Adrenal gland (tissue), 12 donors: ENCODE data around the gene DCAF17. TPM values are rescaled to one million over a fixed set of nuclear protein-coding genes. Genes with fewer than 3 reads are reported as not detected.

Experiments
- DNase-seq, 7 donors: peaks; one replicate each; pipeline ENCODE4 v3.0.0-alpha.2; 2019 to 2020
- H3K27ac ChIP-seq, 5 donors: fragments of 200-600 bp; sonication (generic) in 4 of 5; 1 replicate in 3 of 5; 2 replicates in 2 of 5; pipeline versions ENCODE4 v1.5.1 to v1.8.0; 2016 to 2020; ENCODE audit warnings: mild to moderate bottlenecking in 1 of 5
- H3K27me3 ChIP-seq: fragments of 200-600 bp; 2 replicates; pipeline ENCODE4 v1.8.0; 2021
- H3K36me3 ChIP-seq, 2 donors: fragments of 200-600 bp; replicated peaks in 1 of 2; 1 replicate in 1 of 2; 2 replicates in 1 of 2; pipeline versions ENCODE4 v1.5.1 to v1.8.0; 2018 to 2022
- H3K4me1 ChIP-seq, 2 donors: fragments of 200-600 bp; replicated peaks in 1 of 2; 1 replicate in 1 of 2; 2 replicates in 1 of 2; pipeline versions ENCODE4 v1.5.1 to v1.8.0; 2018 to 2021
- H3K4me3 ChIP-seq, 4 donors: fragments of 200-600 bp; sonication (generic) in 3 of 4; one replicate each; pipeline ENCODE4 v1.5.1; 2016 to 2018
- H3K9me3 ChIP-seq, 3 donors: fragments of 200-600 bp; sonication (generic) in 1 of 3; replicated peaks in 1 of 3; 1 replicate in 2 of 3; 2 replicates in 1 of 3; pipeline versions ENCODE4 v1.5.1 to v1.8.0; 2016 to 2021
- POLR2A ChIP-seq, 2 donors: fragments of 450-650 bp; IDR thresholded peaks; one replicate each; pipeline ENCODE4 v1.6.1; 2017; ENCODE audit warnings: antibody characterized with exemption in 2 of 2, mild to moderate bottlenecking in 2 of 2, moderate library complexity in 1 of 2
- WGBS, 4 donors: extraction: QIAGEN DNeasy Blood & Tissue Kit in 2 of 4; methylation state at CpG; one replicate each; pipeline versions ENCODE4 v1.1.5 to v1.1.7; 2013 to 2017; 5-methylcytosine and 5-hydroxymethylcytosine counted together
- intact Hi-C, 2 donors: fragments of 100-400 bp; cut with DNase I; formaldehyde crosslinking; loops; one replicate each; pipeline versions ENCODE4 v1.14.1 to v1.15.0; 2022 to 2023
- polyA plus RNA-seq, 3 donors: library from polyadenylated mRNA; stranded (reverse); fragments of 200-250 nt in 2 of 3; fragments of 350-450 nt in 1 of 3; fragmentation: Illumina TruSeq in 1 of 3; extraction: RNeasy Lipid Tissue Mini Kit (QIAGEN cat#74804) in 1 of 3; gene quantifications; one replicate each; pipeline ENCODE4 v1.2.3, GENCODE V29; 2013 to 2014
- small RNA-seq, 2 donors: library from RNA; depleted of rRNA; stranded (forward); fragments of <200 nt; gene quantifications; one replicate each; pipeline ENCODE3, GENCODE V24; 2016
- total RNA-seq, 9 donors: library from RNA; depleted of rRNA in 4 of 9; stranded (reverse); fragments of >200 nt in 4 of 9; fragments of 120-200 nt in 1 of 9; fragmentation: NEBNext Ultra II Directional in 1 of 9; extraction: Animal tissue kit (Norgen Biotek cat#: 25700) in 1 of 9; gene quantifications; one replicate each; pipeline versions ENCODE4 v1.1.0 to v1.2.4, GENCODE V29; 2013 to 2023
- TF ChIP-seq, protein P1 (sequence below), 6 experiments: fragments of 450-650 bp in 4 of 6; fragments of 200-600 bp in 2 of 6; sonication (generic) in 1 of 6; IDR thresholded peaks; 1 replicate in 5 of 6; 2 replicates in 1 of 6; pipeline versions ENCODE4 v1.5.1 to v1.8.0; 2016 to 2021; ENCODE audit warnings: antibody characterized with exemption in 6 of 6, mild to moderate bottlenecking in 2 of 6, moderate library complexity in 1 of 6
- donor health status: healthy with polysubstance abuse.
- donor health status: Bipolar disorder and iron deficiency.
- donor health status: DM: yes; HTN: yes; CAD: no.
- donor health status: DM: no; HTN: no; CAD: no.
- donor health status: DM: no; HTN: no; CAD: no.
- donor health status: DM: yes; HTN: yes; CAD: no.

The DCAF17 gene
- total and polyA plus RNA-seq, 12 donors, result 2.6 to 21.9 (median 15.9) TPM

DNA sequence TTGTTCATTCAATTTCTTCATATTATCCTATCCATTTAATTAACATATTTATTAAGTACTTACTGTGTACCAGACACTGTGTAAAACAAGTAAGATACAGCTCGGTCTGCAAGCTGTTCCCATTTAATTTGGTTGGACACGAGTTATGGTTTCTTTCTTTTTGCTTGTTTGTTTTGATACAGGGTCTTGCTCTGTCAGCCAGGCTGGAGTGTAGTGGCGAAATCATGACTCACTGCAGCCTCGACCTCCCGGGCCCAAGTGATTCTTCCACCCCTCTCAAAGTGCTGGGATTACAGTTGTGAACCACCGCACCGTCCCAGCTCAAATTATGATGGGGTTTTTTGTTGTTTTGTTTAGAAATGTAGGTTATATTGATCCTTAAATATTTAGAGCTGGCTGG lies 97.3 kb downstream of the DCAF17 start:
- Histone ChIP-seq H3K27me3 (no peaks in the 10 kb centered on the region), H3K4me3 (peak overlapping the region in 1 of 4 donors; percentile 8), H3K4me1 (peaks cover 19 to 27% of the 10 kb centered on the region in 2 donors), H3K9me3 (no peaks in the 10 kb centered on the region), H3K36me3 (no peaks in the 10 kb centered on the region), H3K27ac (peak overlapping the region in 3 of 5 donors; percentile 40 to 63 (median 50))
- peak in 1 of 2 donors; percentile 14 for TF ChIP-seq POLR2A (IDR thresholded peaks at IDR 0.05)
- TF ChIP-seq, protein P1, sequence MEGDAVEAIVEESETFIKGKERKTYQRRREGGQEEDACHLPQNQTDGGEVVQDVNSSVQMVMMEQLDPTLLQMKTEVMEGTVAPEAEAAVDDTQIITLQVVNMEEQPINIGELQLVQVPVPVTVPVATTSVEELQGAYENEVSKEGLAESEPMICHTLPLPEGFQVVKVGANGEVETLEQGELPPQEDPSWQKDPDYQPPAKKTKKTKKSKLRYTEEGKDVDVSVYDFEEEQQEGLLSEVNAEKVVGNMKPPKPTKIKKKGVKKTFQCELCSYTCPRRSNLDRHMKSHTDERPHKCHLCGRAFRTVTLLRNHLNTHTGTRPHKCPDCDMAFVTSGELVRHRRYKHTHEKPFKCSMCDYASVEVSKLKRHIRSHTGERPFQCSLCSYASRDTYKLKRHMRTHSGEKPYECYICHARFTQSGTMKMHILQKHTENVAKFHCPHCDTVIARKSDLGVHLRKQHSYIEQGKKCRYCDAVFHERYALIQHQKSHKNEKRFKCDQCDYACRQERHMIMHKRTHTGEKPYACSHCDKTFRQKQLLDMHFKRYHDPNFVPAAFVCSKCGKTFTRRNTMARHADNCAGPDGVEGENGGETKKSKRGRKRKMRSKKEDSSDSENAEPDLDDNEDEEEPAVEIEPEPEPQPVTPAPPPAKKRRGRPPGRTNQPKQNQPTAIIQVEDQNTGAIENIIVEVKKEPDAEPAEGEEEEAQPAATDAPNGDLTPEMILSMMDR (IDR thresholded peaks at IDR 0.05), result no peak
- peak; percentile 45 to 77 (median 69) for DNase-seq
- WGBS, 4 donors, result 15 to 28% (median 19%) methylated on average over 7 of the region's 7 CpGs
- intact Hi-C loops, result no loop called here

DNA sequence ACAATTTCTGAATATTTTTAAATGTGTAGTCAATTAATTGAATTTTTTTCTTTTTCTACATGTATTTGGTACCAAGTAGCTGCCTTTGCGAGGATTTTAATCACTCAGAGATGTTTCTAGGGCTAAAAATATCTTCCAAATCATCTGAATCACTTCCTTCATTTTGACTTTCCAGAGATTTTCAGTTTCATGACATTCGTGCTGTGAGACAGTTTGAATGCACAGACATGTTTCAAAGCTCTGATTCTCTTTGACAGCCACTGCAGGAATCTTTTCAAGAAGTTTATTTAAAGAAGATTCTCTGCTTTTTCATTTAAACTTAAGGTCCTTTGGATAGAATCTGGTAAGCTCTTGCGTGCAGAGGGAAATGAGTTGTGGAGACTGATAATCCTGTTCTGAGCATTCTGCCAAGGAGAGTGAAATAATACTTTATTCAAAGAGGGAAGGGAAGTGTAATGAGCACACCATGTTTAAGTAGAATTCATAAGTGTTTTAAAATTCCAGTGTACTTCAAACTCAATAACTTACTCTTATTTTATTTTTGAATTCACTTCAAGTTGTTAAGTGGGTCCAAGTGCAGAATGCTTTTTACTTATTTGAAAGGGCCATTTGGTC lies 97.9 kb downstream of the DCAF17 start:
- 15 to 31% (median 24%) methylated on average over 3 of the region's 3 CpGs for WGBS, 4 donors
- H3K4me3 ChIP-seq, result peak overlapping the region in 1 of 4 donors; percentile 8
- intact Hi-C loops, result no loop called here
- H3K4me1 ChIP-seq, result peaks cover 19 to 27% of the 10 kb centered on the region in 2 donors
- TF ChIP-seq, protein P1 (IDR thresholded peaks at IDR 0.05), result no peak
- TF ChIP-seq POLR2A (IDR thresholded peaks at IDR 0.05), result no peak
- no peaks in the 10 kb centered on the region for H3K9me3 ChIP-seq
- no peaks in the 10 kb centered on the region for H3K36me3 ChIP-seq
- DNase-seq, result no peak
- peak overlapping the region in 3 of 5 donors; percentile 40 to 63 (median 50) for H3K27ac ChIP-seq
- H3K27me3 ChIP-seq, result no peaks in the 10 kb centered on the region

DNA sequence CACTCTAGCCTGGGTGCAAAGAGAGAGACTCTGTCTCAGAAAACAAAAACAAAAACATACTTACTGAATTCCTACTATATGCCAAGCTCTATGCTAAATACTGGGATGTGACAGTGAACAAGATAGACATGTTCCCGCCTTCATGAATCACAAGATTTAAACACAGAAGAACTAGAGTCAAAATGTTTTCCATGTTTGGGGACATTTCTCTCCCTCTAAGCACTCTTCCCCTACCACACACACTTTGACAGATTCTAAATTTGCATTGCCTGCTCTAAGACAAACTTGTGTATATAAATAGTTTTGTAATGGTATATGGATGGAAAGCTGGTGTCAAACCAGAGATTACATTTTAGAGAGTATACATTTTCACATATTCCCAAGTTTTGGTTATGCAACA lies 99.3 kb downstream of the DCAF17 start:
- intact Hi-C loops, result no loop called here
- DNase-seq, result no peak

More for the DNA sequence above, 99.3 kb downstream of the DCAF17 start:
- Histone ChIP-seq H3K27me3 (no peaks in the 10 kb centered on the region), H3K4me3 (no peak overlapping the region), H3K4me1 (peaks cover 19 to 27% of the 10 kb centered on the region in 2 donors), H3K36me3 (no peaks in the 10 kb centered on the region), H3K9me3 (no peaks in the 10 kb centered on the region), H3K27ac (no peak overlapping the region)
- no peak for TF ChIP-seq POLR2A (IDR thresholded peaks at IDR 0.05)
- TF ChIP-seq, protein P1 (IDR thresholded peaks at IDR 0.05), result no peak
- WGBS, 4 donors, result 94 to 100% (median 100%) methylated on average over 1 of the region's 1 CpG

Small RNA genes within 50 kb of the gene (small RNA-seq; reads per million reads assigned to genes)
- 0 reads per million in 2 donors for gene AC007969.2

Other genes starting within 250 kb of the DCAF17 start
- 10 to 100 TPM; 13.8 to 37.5 (median 19.9) TPM for gene METTL8, start 236 bp upstream of the DCAF17 start, total RNA-seq
- gene METTL8, start 236 bp upstream of the DCAF17 start, polyA plus RNA-seq, result 10 to 100 TPM in 1 of 3 donors, 1 to 10 TPM in 2; 3.3 to 24.7 (median 6.6) TPM
- 100 to 1,000 TPM in 7 of 9 donors, 10 to 100 TPM in 2; 17.6 to 346 (median 233) TPM for gene CYBRD1, start 88.2 kb downstream of the DCAF17 start, total RNA-seq
- gene CYBRD1, start 88.2 kb downstream of the DCAF17 start, polyA plus RNA-seq, result 10 to 100 TPM; 45.6 to 67.9 (median 62.3) TPM